ENCODE data around the gene SSC4D.
"Not testable (repeated sequence)": the region's sequence is repeated elsewhere in the genome, so short reads cannot be mapped to it uniquely, and the experiment has no call there.

Gene SSC4D

DNA sequence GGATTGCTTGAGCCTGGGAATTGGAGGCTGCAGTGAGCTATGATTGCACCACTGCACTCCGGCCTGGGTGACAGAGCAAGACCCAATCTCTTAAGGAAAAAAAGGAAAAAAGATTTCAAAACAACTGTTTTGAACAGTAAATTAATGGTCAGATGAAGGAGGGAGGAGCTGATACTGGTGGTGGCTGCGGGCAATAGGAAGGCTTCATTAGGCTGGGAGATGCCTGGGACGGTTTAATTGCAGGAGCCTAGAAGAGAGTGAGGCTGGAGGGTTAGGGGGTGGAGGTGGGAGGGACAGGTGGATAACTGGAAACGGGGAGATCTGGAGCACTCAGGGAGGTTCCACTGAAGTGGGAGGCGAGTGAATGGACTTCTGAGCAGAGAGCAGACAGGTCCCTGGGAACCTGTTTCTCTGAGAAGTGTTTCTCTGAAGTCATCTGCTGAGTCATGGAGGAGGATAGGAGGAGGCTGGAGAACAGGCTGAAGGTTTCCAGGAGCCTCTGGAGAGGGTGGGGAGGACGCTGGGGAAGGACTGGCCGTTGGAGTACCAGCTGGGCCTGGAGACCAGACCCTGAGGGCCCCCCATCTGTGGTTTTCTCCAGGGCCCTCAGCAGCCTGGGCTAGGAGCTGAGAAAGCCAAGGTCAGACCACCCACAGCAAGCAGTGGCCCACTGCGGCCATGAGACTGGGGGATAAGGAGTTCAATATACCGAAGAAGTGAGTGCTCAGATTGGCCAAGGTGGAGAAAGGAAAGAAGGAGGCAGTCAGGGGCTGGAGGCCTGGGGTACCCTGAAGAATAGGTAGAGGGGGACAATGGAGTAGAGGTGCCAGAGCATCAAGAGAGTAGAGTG is 36.3 kb downstream of the SSC4D start:
- no peaks in the 10 kb centered on the region for H3K36me3 ChIP-seq (ENCODE audit: control insufficient read depth, insufficient read depth, low read length)

GRCh38 chr7:76371396-76371795 is 38.1 kb downstream of the SSC4D start:
- H3K4me3 ChIP-seq (ENCODE audit: low read length): no peak overlapping the region
- no peak overlapping the region for H3K9ac ChIP-seq (ENCODE audit: low read length)
- no peaks in the 10 kb centered on the region for H3K9me3 ChIP-seq (ENCODE audit: control insufficient read depth, low read length)

More for the DNA sequence above, 36.3 kb downstream of the SSC4D start:
- Histone ChIP-seq H3K4me1 (ENCODE audit: control insufficient read depth, insufficient read depth, low read length) (peaks cover 8% of the 10 kb centered on the region), H3K9ac (ENCODE audit: low read length) (no peak overlapping the region), H3K27me3 (ENCODE audit: control insufficient read depth, insufficient read depth, low read length) (peaks cover 2% of the 10 kb centered on the region), H3K9me3 (ENCODE audit: control insufficient read depth, low read length) (no peaks in the 10 kb centered on the region), H3K4me3 (ENCODE audit: low read length) (no peak overlapping the region)

GRCh38 chr7:76369018-76369417 is 40.5 kb downstream of the SSC4D start:
- H3K27me3 ChIP-seq (ENCODE audit: control insufficient read depth, insufficient read depth, low read length): peaks cover 2% of the 10 kb centered on the region
- no peaks in the 10 kb centered on the region for H3K36me3 ChIP-seq (ENCODE audit: control insufficient read depth, insufficient read depth, low read length)
- H3K4me1 ChIP-seq (ENCODE audit: control insufficient read depth, insufficient read depth, low read length): peaks cover 30% of the 10 kb centered on the region
- H3K4me3 ChIP-seq (ENCODE audit: low read length): no peak overlapping the region
- no peaks in the 10 kb centered on the region for H3K9me3 ChIP-seq (ENCODE audit: control insufficient read depth, low read length)
- H3K9ac ChIP-seq (ENCODE audit: low read length): no peak overlapping the region

More at GRCh38 chr7:76371396-76371795, 38.1 kb downstream of the SSC4D start:
- Histone ChIP-seq H3K36me3 (ENCODE audit: control insufficient read depth, insufficient read depth, low read length) (no peaks in the 10 kb centered on the region), H3K4me1 (ENCODE audit: control insufficient read depth, insufficient read depth, low read length) (peaks cover 8% of the 10 kb centered on the region), H3K27me3 (ENCODE audit: control insufficient read depth, insufficient read depth, low read length) (peaks cover 2% of the 10 kb centered on the region)

DNA sequence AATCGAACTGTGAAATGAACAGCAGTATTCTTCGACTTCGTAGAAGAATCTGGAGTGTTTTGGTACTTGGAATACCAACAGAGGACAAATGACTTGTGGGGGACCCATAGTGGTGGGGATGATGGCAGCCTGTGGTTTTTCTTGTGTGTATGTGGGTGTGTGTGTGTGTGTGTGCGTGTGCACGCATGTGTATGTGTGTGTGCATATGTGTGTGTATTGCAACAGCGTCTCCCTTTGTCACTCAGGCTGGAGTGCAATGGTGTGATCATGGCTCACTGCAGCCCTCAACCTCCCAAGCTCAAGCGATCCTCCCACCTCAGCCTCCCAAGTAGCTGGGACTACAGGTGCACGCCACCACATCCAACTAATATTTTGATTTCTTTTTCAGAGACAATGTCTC is 41.3 kb downstream of the SSC4D start:
- Histone ChIP-seq H3K4me3 (ENCODE audit: low read length) (no peak overlapping the region), H3K27me3 (ENCODE audit: control insufficient read depth, insufficient read depth, low read length) (peaks cover 2% of the 10 kb centered on the region), H3K36me3 (ENCODE audit: control insufficient read depth, insufficient read depth, low read length) (no peaks in the 10 kb centered on the region), H3K9ac (ENCODE audit: low read length) (no peak overlapping the region), H3K4me1 (ENCODE audit: control insufficient read depth, insufficient read depth, low read length) (peaks cover 30% of the 10 kb centered on the region), H3K9me3 (ENCODE audit: control insufficient read depth, low read length) (no peaks in the 10 kb centered on the region)

GRCh38 chr7:76364198-76364584 is 45.3 kb downstream of the SSC4D start:
- Histone ChIP-seq H3K36me3 (ENCODE audit: control insufficient read depth, insufficient read depth, low read length) (no peaks in the 10 kb centered on the region), H3K27me3 (ENCODE audit: control insufficient read depth, insufficient read depth, low read length) (peaks cover 2% of the 10 kb centered on the region), H3K4me1 (ENCODE audit: control insufficient read depth, insufficient read depth, low read length) (peaks cover 38% of the 10 kb centered on the region), H3K4me3 (ENCODE audit: low read length) (no peak overlapping the region), H3K9ac (ENCODE audit: low read length) (no peak overlapping the region), H3K9me3 (ENCODE audit: control insufficient read depth, low read length) (no peaks in the 10 kb centered on the region)

GRCh38 chr7:76363754-76364153 is 45.7 kb downstream of the SSC4D start:
- H3K27me3 ChIP-seq (ENCODE audit: control insufficient read depth, insufficient read depth, low read length); H3K4me3 ChIP-seq (ENCODE audit: low read length); H3K36me3 ChIP-seq (ENCODE audit: control insufficient read depth, insufficient read depth, low read length); H3K9me3 ChIP-seq (ENCODE audit: control insufficient read depth, low read length); H3K9ac ChIP-seq (ENCODE audit: low read length): not testable (repeated sequence)
- H3K4me1 ChIP-seq (ENCODE audit: control insufficient read depth, insufficient read depth, low read length): peaks cover 38% of the 10 kb centered on the region

GRCh38 chr7:76359978-76360638 is 49.4 kb downstream of the SSC4D start:
- peak overlapping the region; percentile 88 for H3K4me3 ChIP-seq (ENCODE audit: low read length)
- no peaks in the 10 kb centered on the region for H3K9me3 ChIP-seq (ENCODE audit: control insufficient read depth, low read length)
- peaks cover 35% of the 10 kb centered on the region for H3K4me1 ChIP-seq (ENCODE audit: control insufficient read depth, insufficient read depth, low read length)
- no peaks in the 10 kb centered on the region for H3K36me3 ChIP-seq (ENCODE audit: control insufficient read depth, insufficient read depth, low read length)
- H3K27me3 ChIP-seq (ENCODE audit: control insufficient read depth, insufficient read depth, low read length): no peaks in the 10 kb centered on the region
- H3K9ac ChIP-seq (ENCODE audit: low read length): peak overlapping the region; percentile 93

- H3K9me3 ChIP-seq (ENCODE audit: control insufficient read depth, low read length): no peaks in the 10 kb centered on the region
- H3K36me3 ChIP-seq (ENCODE audit: control insufficient read depth, insufficient read depth, low read length): no peaks in the 10 kb centered on the region
- H3K4me3 ChIP-seq (ENCODE audit: low read length): peak overlapping the region; percentile 88
- peak overlapping the region; percentile 93 for H3K9ac ChIP-seq (ENCODE audit: low read length)
- peaks cover 27% of the 10 kb centered on the region for H3K4me1 ChIP-seq (ENCODE audit: control insufficient read depth, insufficient read depth, low read length)
- no peaks in the 10 kb centered on the region for H3K27me3 ChIP-seq (ENCODE audit: control insufficient read depth, insufficient read depth, low read length)
These were observed 50.2 kb downstream of the SSC4D start for GRCh38 chr7:76359111-76359977.

GRCh38 chr7:76358481-76359110 is 50.9 kb downstream of the SSC4D start, which contains the start of gene YWHAG:
Gene YWHAG (minus strand): TSS chr7:76358991. CDS start chr7:76358808, 183 bp downstream.
- peaks cover 20% of the 10 kb centered on the region for H3K4me1 ChIP-seq (ENCODE audit: control insufficient read depth, insufficient read depth, low read length)
- H3K9me3 ChIP-seq (ENCODE audit: control insufficient read depth, low read length): no peaks in the 10 kb centered on the region

DNA sequence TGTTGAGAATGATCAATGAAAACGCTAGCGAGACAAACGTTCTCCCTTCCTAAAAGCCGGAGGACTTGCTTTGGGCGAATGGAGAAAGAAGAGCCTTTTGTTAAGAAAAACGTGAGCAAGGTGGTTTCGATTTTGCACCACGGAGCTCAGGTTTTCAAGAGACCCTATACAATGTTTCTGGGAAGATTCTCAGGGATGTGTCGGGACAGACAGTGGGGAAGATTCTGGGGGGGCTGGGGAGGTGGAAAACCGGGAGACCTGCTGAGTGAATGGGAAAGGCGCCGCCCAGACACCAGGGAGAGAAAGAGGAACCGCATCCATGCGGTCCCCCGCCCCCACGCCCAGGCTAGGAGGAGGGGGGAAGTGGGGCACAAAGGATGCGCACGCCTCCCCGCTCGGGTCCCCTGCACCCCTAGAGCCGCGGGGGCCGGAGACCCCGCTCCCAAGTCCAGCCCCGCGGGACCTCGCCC is 51.5 kb downstream of the SSC4D start:
- peaks cover 20% of the 10 kb centered on the region for H3K4me1 ChIP-seq (ENCODE audit: control insufficient read depth, insufficient read depth, low read length)
- H3K9ac ChIP-seq (ENCODE audit: low read length): peak overlapping the region; percentile 93
- H3K9me3 ChIP-seq (ENCODE audit: control insufficient read depth, low read length): no peaks in the 10 kb centered on the region
- peak overlapping the region; percentile 51 for H3K4me3 ChIP-seq (ENCODE audit: low read length)
- no peaks in the 10 kb centered on the region for H3K36me3 ChIP-seq (ENCODE audit: control insufficient read depth, insufficient read depth, low read length)
- no peaks in the 10 kb centered on the region for H3K27me3 ChIP-seq (ENCODE audit: control insufficient read depth, insufficient read depth, low read length)

More at GRCh38 chr7:76358481-76359110, 50.9 kb downstream of the SSC4D start, which contains the start of gene YWHAG:
- Histone ChIP-seq H3K9ac (ENCODE audit: low read length) (peak within 1 kb of the TSS; percentile 93), H3K27me3 (ENCODE audit: control insufficient read depth, insufficient read depth, low read length) (no peaks in the 10 kb centered on the region), H3K36me3 (ENCODE audit: control insufficient read depth, insufficient read depth, low read length) (no peaks in the 10 kb centered on the region), H3K4me3 (ENCODE audit: low read length) (peak within 1 kb of the TSS; percentile 88)

GRCh38 chr7:76357475-76358010 is 52.0 kb downstream of the SSC4D start:
- H3K27me3 ChIP-seq (ENCODE audit: control insufficient read depth, insufficient read depth, low read length): no peaks in the 10 kb centered on the region
- H3K4me1 ChIP-seq (ENCODE audit: control insufficient read depth, insufficient read depth, low read length): peaks cover 20% of the 10 kb centered on the region
- H3K9me3 ChIP-seq (ENCODE audit: control insufficient read depth, low read length): no peaks in the 10 kb centered on the region
- H3K9ac ChIP-seq (ENCODE audit: low read length): peak overlapping the region; percentile 93
- peak overlapping the region; percentile 51 for H3K4me3 ChIP-seq (ENCODE audit: low read length)
- no peaks in the 10 kb centered on the region for H3K36me3 ChIP-seq (ENCODE audit: control insufficient read depth, insufficient read depth, low read length)

All from mucosa of stomach (tissue), 1 donor.